ENCODE measurements around the gene SERAC1.
"Not testable (repeated sequence)": the region's sequence is repeated elsewhere in the genome, so short reads cannot be mapped to it uniquely, and the experiment has no call there.

SERAC1 gene

GRCh38 chr6:158168040-158168289 lies at the start of gene SERAC1:
TSS of gene SERAC1 (minus strand) at chr6:158168262. CDS start at chr6:158158363, 9,899 bp downstream.
- no peak for DNase-seq

- DNase-seq = peak; percentile 80
Measured at GRCh38 chr6:158213925-158214674, 46.0 kb upstream of the SERAC1 start.

- no peak for DNase-seq
Measured at GRCh38 chr6:158211273-158212055, 43.4 kb upstream of the SERAC1 start.

- DNase-seq = not testable (repeated sequence)
Measured at GRCh38 chr6:158209582-158210333, 41.7 kb upstream of the SERAC1 start.

GRCh38 chr6:158208226-158209030 lies 40.4 kb upstream of the SERAC1 start:
- not testable (repeated sequence) for DNase-seq

- DNase-seq = no peak
Measured at GRCh38 chr6:158207422-158207788, 39.3 kb upstream of the SERAC1 start.

- no peak for DNase-seq
Measured at GRCh38 chr6:158206740-158207421, 38.8 kb upstream of the SERAC1 start.

- DNase-seq = peak; percentile 73
Measured at GRCh38 chr6:158205169-158205944, 37.3 kb upstream of the SERAC1 start.

- no peak for DNase-seq
Measured at GRCh38 chr6:158198461-158198860, 30.4 kb upstream of the SERAC1 start.

- no peak for DNase-seq
Measured at GRCh38 chr6:158194487-158195280, 26.6 kb upstream of the SERAC1 start.

- no peak for DNase-seq
Measured at GRCh38 chr6:158191761-158192160, 23.7 kb upstream of the SERAC1 start.

GRCh38 chr6:158191032-158191431 lies 23.0 kb upstream of the SERAC1 start:
- no peak for DNase-seq

- no peak for DNase-seq
Measured at GRCh38 chr6:158188591-158188990, 20.5 kb upstream of the SERAC1 start.

GRCh38 chr6:158185729-158186456 lies 17.8 kb upstream of the SERAC1 start:
- DNase-seq = no peak

- DNase-seq = no peak
Measured at GRCh38 chr6:158184608-158185007, 16.5 kb upstream of the SERAC1 start.

GRCh38 chr6:158183174-158183972 lies 15.3 kb upstream of the SERAC1 start:
- not testable (repeated sequence) for DNase-seq

- DNase-seq = not testable (repeated sequence)
Measured at GRCh38 chr6:158177712-158178111, 9.7 kb upstream of the SERAC1 start.

- no peak for DNase-seq
Measured at GRCh38 chr6:158175111-158175510, 7.0 kb upstream of the SERAC1 start.

GRCh38 chr6:158174514-158174913 lies 6.5 kb upstream of the SERAC1 start:
- no peak for DNase-seq
